Choroid plexus epithelial cell (primary cell): ENCODE results near the gene TRMT10C.
"Not testable (repeated sequence)": the region's sequence is repeated elsewhere in the genome, so short reads cannot be mapped to it uniquely, and the experiment has no call there.

Source experiments
- DNase-seq: peaks from one replicate; pipeline ENCODE4 v3.0.0-alpha.2; 2010; ENCODE audit warnings: low read depth
- H3K4me3 ChIP-seq: 2 replicates; pipeline ENCODE4 v1.5.1; 2011; ENCODE audit warnings: low read depth, mild to moderate bottlenecking, control low read depth, low read length, moderate library complexity
- TF ChIP-seq, protein P1 (sequence below): conservative IDR thresholded peaks from 2 replicates; pipeline ENCODE4 v1.5.1; 2011; ENCODE audit warnings: low read depth, mild to moderate bottlenecking, control low read depth, inconsistent platforms, low read length, moderate library complexity

Gene TRMT10C

GRCh38 chr3:101603184-101603583 lies 41.5 kb downstream of the TRMT10C start:
- DNase-seq: no peak
- TF ChIP-seq, protein P1, sequence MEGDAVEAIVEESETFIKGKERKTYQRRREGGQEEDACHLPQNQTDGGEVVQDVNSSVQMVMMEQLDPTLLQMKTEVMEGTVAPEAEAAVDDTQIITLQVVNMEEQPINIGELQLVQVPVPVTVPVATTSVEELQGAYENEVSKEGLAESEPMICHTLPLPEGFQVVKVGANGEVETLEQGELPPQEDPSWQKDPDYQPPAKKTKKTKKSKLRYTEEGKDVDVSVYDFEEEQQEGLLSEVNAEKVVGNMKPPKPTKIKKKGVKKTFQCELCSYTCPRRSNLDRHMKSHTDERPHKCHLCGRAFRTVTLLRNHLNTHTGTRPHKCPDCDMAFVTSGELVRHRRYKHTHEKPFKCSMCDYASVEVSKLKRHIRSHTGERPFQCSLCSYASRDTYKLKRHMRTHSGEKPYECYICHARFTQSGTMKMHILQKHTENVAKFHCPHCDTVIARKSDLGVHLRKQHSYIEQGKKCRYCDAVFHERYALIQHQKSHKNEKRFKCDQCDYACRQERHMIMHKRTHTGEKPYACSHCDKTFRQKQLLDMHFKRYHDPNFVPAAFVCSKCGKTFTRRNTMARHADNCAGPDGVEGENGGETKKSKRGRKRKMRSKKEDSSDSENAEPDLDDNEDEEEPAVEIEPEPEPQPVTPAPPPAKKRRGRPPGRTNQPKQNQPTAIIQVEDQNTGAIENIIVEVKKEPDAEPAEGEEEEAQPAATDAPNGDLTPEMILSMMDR: no peak
- no peak overlapping the region for H3K4me3 ChIP-seq

DNA sequence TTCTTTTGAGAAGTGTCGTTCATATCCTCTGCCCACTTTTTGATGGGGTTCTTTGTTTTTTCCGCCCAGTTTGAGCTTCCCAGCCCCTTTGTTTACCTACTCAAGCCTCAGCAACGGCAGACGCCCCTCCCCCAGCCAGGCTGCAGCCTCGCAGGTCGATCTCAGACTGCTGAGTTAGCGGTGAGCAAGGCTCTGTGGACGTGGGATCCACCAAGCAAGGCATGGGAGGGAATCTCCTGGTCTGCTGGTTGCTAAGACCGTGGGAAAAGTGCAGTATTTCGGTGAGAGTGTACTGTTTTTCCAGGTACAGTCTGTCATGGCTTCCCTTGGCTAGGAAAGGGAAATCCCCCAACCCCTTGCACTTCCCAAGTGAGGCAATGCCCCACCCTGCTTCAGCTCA lies 43.7 kb downstream of the TRMT10C start:
- DNase-seq, H3K4me3 ChIP-seq: not testable (repeated sequence)

DNA sequence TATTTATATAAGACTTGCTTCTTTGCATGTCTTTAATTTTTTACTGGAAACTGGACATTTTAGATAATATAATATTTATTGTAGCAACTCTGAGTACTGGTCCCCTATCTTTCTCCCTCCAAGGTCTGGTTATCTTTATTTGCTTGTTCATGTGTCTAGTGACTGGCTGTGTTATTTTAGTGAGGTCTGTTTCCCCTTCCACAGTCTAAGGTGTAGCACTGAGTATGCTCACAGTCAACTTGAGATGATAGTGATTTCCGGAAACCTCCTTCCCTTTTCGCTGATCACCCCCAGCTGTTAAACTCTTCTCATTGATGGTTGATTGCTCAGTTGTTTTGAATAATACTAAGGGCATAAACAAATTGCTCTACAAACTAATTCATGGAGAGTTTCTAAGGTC lies 49.4 kb downstream of the TRMT10C start:
- H3K4me3 ChIP-seq: no peak overlapping the region
- no peak for DNase-seq
- TF ChIP-seq, protein P1: no peak

- H3K4me3 ChIP-seq, DNase-seq: not testable (repeated sequence)
Observed at GRCh38 chr3:101613014-101613413, 51.3 kb downstream of the TRMT10C start.

GRCh38 chr3:101615525-101615924 lies 53.9 kb downstream of the TRMT10C start:
- no peak overlapping the region for H3K4me3 ChIP-seq
- TF ChIP-seq, protein P1: no peak
- DNase-seq: no peak
